T47D (cell line): Measurements from ENCODE around the gene LDB2.

Experiments used
- DNase-seq, 2 experiments: peaks; one replicate each; pipeline versions ENCODE4 v3.0.0 to v3.0.0-alpha.2; 2011 to 2012; ENCODE audit warnings: low read depth in 1 of 2, low spot score in 1 of 2
- JUND ChIP-seq: IDR thresholded peaks from 2 replicates; pipeline ENCODE4 v1.6.1; 2012; ENCODE audit warnings: low read depth
- in situ Hi-C: cut with HindIII; loops from 2 replicates; pipeline ENCODE4 v1.10.0; 2016; ENCODE audit warnings: low sequenced_read_pairs, low pct_unique_long_range_greater_than_20kb

LDB2 gene

DNA sequence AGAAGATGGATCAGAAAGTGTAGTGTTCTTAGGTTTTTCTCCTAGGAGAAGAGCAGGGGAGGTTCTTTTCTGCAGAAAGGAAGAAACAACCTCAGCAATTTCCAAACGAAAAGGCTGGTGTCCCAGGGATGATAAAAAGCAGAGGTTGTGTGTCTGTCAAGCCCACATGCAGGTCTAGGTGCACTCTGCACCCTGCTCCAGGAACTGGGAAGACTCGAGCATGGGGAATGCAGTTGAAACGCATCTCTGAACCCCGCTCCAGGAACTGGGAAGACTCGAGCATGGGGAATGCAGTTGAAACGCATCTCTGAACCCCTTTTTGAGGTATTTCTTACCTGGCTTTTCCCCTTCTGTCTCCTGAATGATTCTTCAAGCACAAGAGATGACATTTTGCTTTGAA, 171.2 kb downstream of the LDB2 start:
- DNase-seq: no peak
- in situ Hi-C loops: no loop called here
- TF ChIP-seq JUND: no peak

DNA sequence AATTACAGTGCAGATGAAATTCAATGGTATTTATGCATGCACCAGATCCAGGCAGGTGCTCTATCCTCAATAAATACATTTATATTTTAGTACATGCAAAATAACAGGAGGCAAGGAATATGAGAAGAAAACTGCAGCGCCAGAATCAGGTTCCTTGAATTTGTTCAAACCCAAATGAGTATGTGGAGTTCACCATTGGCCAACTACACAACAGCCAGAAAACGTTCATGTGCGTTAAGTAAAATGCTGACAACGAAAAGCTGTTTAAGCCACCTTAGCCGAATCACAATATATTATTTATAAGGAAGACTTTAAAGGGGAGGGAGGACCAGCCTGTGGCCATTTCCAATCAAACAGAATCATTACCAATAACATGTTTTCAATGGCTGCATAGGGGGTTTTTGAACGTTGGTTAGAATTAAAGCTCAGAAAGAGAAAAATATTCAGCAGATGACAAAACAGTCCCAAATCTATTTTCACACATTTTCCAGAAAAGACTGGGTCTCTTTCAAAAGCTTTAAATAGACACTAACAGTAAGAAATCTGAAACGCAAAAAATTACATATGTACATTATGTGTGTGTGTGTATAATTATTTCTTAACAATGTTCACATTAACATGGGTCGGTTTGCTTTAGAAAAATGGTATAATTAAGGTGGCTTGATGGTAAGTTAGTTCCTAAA, 171.9 kb downstream of the LDB2 start:
- DNase-seq: no peak
- in situ Hi-C loops: no loop called here
- TF ChIP-seq JUND: no peak

DNA sequence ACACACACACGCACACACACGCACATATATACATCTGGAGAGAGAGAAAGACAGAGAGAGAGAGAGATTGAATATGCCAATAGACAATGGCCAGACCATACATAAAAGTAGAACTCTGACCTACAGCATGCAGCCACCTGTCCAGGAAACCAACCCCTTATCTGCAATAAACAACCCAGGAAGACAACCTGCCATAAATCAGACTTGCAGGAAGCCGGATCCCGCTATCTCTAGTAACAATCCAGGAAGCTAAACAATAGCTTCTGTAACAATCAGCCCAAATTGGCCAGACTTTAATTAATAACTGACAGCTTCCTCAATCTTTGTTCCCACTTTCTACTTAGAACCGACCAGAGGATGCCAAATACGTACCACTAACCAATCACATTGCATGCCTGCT, 173.2 kb downstream of the LDB2 start:
- in situ Hi-C loops: no loop called here
- TF ChIP-seq JUND: no peak
- no peak for DNase-seq

DNA sequence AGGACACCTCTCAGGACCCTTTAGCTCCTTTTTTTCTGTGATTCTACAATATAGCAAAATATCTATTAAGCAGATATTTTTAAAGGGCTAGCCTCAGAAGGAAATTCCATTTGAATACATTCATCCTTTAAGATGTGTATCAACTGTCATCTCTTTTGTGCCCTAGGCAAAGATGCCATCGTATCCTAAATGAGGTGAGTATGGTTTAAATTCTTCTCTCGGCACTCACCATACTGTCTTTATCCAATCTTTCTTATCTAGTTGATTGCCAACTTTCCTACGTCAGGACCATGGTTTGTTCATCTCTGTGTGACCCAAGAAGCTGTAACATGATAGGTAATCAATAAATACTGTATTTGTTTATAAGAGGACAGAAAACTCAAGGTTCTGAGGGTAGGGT, 176.0 kb downstream of the LDB2 start:
- TF ChIP-seq JUND: no peak
- in situ Hi-C loops: no loop called here
- DNase-seq: no peak

DNA sequence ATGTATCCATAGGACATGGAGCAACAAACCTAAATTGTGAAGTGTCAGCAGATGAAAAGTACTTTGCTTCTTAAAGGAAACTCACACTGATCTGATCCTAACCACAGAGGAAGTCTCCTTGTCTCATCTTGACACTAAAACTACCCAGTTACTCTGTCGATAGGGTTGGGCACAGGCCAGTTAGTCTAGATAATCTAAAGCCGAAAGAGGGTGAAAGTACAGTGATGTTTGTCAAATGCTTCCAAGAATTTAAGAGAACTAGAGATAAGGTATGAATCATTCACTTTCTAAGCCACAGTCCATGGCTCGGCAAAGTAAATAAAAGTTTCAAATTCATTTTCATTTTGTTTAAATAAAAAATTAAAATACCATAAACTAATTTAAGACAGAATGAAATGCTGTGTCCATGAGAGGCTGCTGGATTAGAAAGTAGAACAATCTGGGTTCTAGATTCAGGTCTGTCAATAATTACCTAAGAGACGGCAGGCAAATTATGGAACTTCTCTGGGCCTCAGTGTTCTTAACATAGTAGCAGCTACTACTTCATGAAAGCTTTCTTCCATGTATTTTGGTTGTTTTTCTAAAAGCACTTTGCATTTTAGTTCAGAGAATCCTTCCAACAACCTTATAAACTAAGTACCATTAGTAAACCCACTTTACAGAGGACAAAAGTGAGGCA, 176.7 kb downstream of the LDB2 start:
- in situ Hi-C loops: no loop called here
- no peak for DNase-seq
- no peak for TF ChIP-seq JUND

DNA sequence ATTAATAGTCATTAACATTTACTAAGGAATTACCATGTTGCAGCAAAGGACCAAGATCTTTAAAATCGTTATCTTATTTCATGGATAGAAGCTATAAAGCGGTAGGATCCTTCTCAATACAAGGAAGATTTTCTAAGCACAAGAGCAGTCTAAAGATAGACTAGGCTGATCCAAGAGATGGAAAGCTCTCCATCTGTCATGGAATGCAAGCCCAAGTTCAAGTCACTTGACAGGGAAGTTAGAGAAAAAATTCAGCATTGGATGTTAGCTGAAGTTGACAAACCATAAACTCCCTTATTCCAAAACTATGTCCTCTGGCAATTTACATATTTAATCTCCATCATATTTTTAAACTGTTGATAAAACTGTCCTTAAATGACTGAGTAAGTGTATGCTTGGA, 177.7 kb downstream of the LDB2 start:
- no peak for DNase-seq
- in situ Hi-C loops: no loop called here
- TF ChIP-seq JUND: no peak

DNA sequence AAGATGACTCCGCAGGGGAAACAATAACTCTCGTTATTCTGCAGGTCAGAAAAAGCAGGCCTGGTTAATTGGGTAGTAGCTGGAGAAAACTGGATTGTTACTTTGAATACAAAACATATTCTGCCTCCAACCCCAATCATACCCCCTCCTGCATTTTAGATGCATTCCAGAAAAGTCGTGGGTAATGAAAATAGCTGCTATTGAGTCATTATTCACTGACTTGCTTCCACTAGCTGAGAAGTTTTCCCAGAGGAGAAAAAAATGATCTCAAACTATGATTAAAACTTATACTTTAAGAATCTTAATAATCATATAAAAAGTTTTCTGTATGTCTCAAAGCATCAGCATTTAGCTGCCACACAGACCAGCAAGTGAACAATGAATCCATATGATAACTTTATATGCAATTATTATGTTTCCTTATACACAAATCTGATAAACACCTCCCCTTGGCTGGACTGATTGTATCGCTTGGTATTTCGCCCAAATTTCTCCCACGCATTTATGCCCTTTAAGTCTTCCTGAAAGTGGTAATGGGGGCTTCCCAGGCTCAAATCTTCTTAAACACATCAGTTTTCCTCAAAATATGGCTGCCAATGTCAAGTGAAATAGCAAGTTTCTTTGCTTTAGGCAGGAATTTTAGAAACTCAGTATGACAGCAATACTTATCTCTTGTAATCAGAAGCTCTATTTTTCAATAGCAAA, 181.0 kb downstream of the LDB2 start:
- in situ Hi-C loops: no loop called here
- no peak for DNase-seq
- no peak for TF ChIP-seq JUND

DNA sequence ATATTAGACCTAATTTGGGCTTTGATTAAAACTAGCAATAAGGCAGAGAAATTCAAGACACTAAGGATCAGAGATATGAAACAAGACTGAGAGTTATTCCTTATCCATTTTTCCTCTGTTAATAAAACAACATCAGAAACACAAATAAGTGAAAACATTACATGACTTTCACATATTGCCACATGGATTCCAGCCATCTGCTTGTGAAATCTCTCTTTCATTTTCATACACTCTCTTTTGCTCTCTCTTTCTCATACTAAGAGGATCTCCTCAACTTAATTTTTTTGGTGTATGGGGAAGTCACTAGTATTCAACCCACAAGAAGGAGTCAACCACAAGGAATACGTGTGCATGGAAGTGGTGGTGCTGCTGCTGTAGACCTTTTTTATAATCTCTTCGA, 183.0 kb downstream of the LDB2 start:
- in situ Hi-C loops: no loop called here
- TF ChIP-seq JUND: no peak
- no peak for DNase-seq

DNA sequence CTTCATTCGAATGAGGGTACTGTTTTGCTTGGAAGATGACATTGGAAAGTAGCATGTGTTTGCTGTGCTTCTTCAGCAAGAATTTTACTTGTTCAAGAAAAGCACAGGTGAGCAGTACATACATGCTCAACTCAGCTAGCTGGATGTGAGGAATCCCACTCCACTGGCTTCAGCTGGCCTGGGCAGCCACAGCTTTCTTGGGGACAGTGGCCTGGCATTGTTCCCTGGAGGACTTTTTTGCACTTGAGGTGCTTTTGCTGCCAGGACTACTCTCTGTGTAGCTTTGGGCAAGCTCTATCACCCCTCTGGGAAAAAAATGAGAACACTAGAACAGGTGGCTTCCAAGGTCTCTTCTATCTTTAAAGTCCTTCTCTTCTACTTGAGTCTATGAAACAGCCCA, 184.3 kb downstream of the LDB2 start:
- DNase-seq: no peak
- no peak for TF ChIP-seq JUND
- in situ Hi-C loops: no loop called here

DNA sequence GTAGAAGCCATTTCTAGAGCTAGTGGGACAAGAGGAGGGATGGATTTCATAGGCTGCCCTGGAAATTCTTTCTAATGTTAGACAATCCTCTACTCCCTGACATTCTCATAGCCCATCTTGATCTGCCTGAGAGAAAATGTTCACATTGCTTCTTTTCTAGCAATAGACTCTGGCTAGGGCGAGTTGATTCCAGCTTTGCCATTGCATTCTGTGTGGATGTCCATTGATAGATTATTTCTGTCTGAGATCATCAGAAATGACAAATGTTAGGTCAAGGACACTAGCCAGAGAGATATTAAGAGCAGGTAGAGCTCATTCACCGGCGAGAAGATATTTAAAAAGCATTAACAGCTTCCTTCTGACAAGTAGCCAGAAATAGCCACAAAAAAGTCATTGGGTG, 184.7 kb downstream of the LDB2 start:
- no peak for TF ChIP-seq JUND
- DNase-seq: no peak
- in situ Hi-C loops: no loop called here

DNA sequence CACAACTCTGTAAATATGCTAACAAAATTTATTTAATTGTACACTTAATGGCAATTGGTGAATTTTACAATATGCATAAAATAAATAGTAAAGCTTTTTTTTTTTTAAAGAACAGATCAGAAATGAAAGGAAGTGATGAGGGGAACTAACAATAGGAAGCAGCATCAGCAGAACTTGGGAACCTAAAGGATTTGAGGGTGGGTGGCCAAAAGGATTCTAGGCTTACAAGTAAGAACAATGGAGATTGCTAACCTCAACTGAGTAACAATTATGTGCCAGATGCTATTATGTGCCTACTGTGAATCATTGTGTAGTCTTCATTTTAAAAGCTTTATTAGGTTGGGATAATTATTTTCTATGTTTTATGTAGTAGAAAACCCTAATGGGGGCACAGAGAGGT, 185.2 kb downstream of the LDB2 start:
- DNase-seq: no peak
- in situ Hi-C loops: no loop called here
- TF ChIP-seq JUND: no peak

DNA sequence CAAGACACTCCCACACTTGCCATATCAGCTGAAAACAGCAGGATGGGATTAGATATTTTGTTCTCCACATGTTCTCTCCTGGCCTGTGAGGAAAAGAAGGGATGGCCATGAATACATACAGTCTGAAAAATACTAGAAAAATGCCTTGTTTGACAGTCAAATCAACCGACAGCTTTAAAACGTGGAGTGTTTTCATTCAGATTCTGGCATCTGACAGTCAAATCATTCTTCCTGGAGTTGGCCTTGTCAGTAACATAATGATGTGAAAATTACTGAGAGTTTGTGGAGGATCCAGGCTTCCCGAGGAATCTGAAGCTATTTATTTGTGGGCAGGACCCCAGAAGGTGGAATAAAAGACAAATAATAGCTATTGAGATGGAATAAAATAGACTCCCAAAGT, 188.2 kb downstream of the LDB2 start:
- in situ Hi-C loops: no loop called here
- TF ChIP-seq JUND: no peak
- no peak for DNase-seq

DNA sequence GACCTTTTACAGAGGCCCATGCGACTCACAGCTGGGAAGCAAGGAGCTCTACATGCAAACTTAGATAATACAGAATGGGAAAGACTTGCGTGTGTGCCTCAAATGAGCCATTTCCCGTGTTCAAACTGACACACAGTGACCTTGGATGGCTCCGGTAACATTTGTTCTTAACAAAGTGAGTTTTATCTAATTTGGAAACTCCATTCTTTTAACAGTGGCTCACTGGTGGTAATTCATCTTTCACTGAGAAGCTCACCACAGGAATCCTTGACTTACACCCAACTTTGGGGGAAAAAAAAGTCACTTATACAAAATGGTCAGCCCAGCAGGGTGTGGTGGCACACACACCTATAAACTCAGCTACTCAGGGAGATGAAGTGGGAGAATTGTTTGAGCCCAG, 190.6 kb downstream of the LDB2 start:
- TF ChIP-seq JUND: no peak
- in situ Hi-C loops: no loop called here
- DNase-seq: no peak
